Sigmoid colon (tissue), 7 donors: ENCODE results near the gene PLPPR2. TPM values are rescaled to one million over a fixed set of nuclear protein-coding genes. Genes with fewer than 3 reads are reported as not detected.
"Not testable (repeated sequence)": the region's sequence is repeated elsewhere in the genome, so short reads cannot be mapped to it uniquely, and the experiment has no call there.

Source experiments
- DNase-seq: peaks from one replicate; pipeline ENCODE4 v3.0.0-alpha.2; 2019
- H3K27ac ChIP-seq, 4 donors: fragments of 200-600 bp; sonication (generic); one replicate each; pipeline ENCODE4 v1.5.1; 2016 to 2019; ENCODE audit warnings: mild to moderate bottlenecking in 1 of 4
- H3K27me3 ChIP-seq, 3 donors: fragments of 200-600 bp; sonication (generic); one replicate each; pipeline ENCODE4 v1.5.1; 2019; ENCODE audit warnings: mild to moderate bottlenecking in 1 of 3
- H3K36me3 ChIP-seq, 4 donors: fragments of 200-600 bp; sonication (generic); one replicate each; pipeline ENCODE4 v1.5.1; 2016 to 2019
- H3K4me1 ChIP-seq, 4 donors: fragments of 200-600 bp; sonication (generic); one replicate each; pipeline ENCODE4 v1.5.1; 2017 to 2019
- H3K4me3 ChIP-seq, 4 donors: fragments of 200-600 bp; sonication (generic); one replicate each; pipeline ENCODE4 v1.5.1; 2017 to 2019; ENCODE audit warnings: mild to moderate bottlenecking in 2 of 4, moderate library complexity in 1 of 4
- H3K9me3 ChIP-seq, 4 donors: fragments of 200-600 bp in 3 of 4; sonication (generic) in 3 of 4; one replicate each; pipeline versions ENCODE4 v1.5.1 to v1.6.1; 2013 to 2019
- EP300 ChIP-seq, 4 donors: sonication (generic); formaldehyde crosslinking; IDR thresholded peaks; one replicate each; pipeline ENCODE4 v1.6.1; 2017; ENCODE audit warnings: antibody characterized with exemption in 4 of 4
- POLR2A ChIP-seq, 2 donors: fragments of 450-650 bp; IDR thresholded peaks; one replicate each; pipeline ENCODE4 v1.6.1; 2016; ENCODE audit warnings: antibody characterized with exemption in 2 of 2, mild to moderate bottlenecking in 2 of 2, moderate library complexity in 2 of 2
- POLR2AphosphoS5 ChIP-seq, 4 donors: sonication (generic); formaldehyde crosslinking; IDR thresholded peaks; one replicate each; pipeline ENCODE4 v1.6.1; 2017; ENCODE audit warnings: antibody characterized with exemption in 4 of 4
- WGBS, 2 donors: extraction: QIAGEN DNeasy Blood & Tissue Kit; methylation state at CpG; one replicate each; pipeline ENCODE4 v1.1.7; 2013; 5-methylcytosine and 5-hydroxymethylcytosine counted together
- intact Hi-C: fragments of 100-400 bp; cut with DNase I; formaldehyde crosslinking; loops from one replicate; pipeline ENCODE4 v1.15.1; 2023
- polyA plus RNA-seq, 3 donors: library from polyadenylated mRNA; stranded (reverse); fragments of 200-250 nt; gene quantifications; one replicate each; pipeline ENCODE4 v1.2.3, GENCODE V29; 2013
- total RNA-seq, 4 donors: library from RNA; depleted of rRNA; stranded (reverse); fragments of >200 nt; gene quantifications; one replicate each; pipeline ENCODE4 v1.1.0, GENCODE V29; 2016
- TF ChIP-seq, protein P1 (sequence below), 4 experiments: fragments of 450-650 bp in 3 of 4; fragments of 200-600 bp in 1 of 4; IDR thresholded peaks; one replicate each; pipeline ENCODE4 v1.5.1; 2016 to 2019; ENCODE audit warnings: antibody characterized with exemption in 4 of 4, mild to moderate bottlenecking in 3 of 4, moderate library complexity in 2 of 4
- donor health status: healthy with polysubstance abuse.
- donor health status: Bipolar disorder and iron deficiency.
- donor health status: healthy.

The PLPPR2 gene
- total and polyA plus RNA-seq, 7 donors: 1.4 to 43.8 (median 13.9) TPM

DNA sequence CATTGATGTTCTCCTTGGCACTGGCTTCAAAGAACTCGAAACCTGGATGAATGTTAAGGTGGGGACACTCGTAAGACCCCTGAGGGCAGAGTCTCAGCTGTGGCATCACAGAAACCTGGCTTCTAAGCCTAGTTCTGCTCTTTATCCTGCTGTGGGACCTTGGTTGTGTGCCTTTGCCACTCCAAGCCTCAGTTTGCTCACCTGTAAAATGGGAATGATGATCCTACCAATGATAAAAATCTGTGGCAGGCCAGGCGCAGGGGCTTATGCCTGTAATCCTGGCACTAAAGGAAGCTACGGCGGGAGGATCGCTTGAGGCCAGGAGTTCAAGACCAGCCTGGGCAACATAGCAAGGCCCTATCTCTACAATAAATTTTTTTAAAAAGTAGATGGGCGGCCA lies 29.7 kb upstream of the PLPPR2 start:
- H3K27me3 ChIP-seq: no peaks in the 10 kb centered on the region
- WGBS, 2 donors: 89 to 91% methylated on average over 7 of the region's 7 CpGs
- H3K4me3 ChIP-seq: no peak overlapping the region
- peaks cover 0 to 24% (median 18%) of the 10 kb centered on the region in 4 donors for H3K4me1 ChIP-seq
- no peak for DNase-seq
- intact Hi-C loops: loop anchor here (2.0 kb wide), 1 partner anchor 13 kb away; the partner anchor contains the start of gene RAB3D
- no peaks in the 10 kb centered on the region for H3K9me3 ChIP-seq
- H3K27ac ChIP-seq: peak overlapping the region in 1 of 4 donors; percentile 87
- peaks cover 0 to 52% (median 14%) of the 10 kb centered on the region in 4 donors for H3K36me3 ChIP-seq
- TF ChIP-seq, protein P1, sequence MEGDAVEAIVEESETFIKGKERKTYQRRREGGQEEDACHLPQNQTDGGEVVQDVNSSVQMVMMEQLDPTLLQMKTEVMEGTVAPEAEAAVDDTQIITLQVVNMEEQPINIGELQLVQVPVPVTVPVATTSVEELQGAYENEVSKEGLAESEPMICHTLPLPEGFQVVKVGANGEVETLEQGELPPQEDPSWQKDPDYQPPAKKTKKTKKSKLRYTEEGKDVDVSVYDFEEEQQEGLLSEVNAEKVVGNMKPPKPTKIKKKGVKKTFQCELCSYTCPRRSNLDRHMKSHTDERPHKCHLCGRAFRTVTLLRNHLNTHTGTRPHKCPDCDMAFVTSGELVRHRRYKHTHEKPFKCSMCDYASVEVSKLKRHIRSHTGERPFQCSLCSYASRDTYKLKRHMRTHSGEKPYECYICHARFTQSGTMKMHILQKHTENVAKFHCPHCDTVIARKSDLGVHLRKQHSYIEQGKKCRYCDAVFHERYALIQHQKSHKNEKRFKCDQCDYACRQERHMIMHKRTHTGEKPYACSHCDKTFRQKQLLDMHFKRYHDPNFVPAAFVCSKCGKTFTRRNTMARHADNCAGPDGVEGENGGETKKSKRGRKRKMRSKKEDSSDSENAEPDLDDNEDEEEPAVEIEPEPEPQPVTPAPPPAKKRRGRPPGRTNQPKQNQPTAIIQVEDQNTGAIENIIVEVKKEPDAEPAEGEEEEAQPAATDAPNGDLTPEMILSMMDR (IDR thresholded peaks at IDR 0.05): no peak
- no peak for TF ChIP-seq POLR2AphosphoS5 (IDR thresholded peaks at IDR 0.05)
- no peak for TF ChIP-seq EP300 (IDR thresholded peaks at IDR 0.05)
- no peak for TF ChIP-seq POLR2A (IDR thresholded peaks at IDR 0.05)

DNA sequence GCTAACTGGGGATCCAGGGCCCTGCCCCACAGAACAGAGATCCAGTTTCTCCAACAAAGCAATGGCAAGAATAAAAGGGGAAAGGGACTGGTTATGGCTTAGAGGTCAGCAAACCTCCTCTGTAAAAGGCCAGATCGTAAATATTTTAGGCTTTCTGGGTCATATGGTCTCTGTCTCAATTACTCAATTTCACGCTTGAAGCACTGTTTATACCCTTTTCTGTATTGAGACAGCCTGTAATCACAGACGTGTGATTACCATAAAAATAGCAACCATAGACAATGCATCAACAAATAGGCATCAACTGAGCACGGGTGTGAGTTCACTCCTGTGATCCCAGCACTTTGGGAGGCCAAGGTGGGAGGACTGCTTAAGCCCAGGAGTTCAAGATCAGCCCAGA lies 25.1 kb upstream of the PLPPR2 start:
- Histone ChIP-seq H3K27me3 (no peaks in the 10 kb centered on the region), H3K27ac (no peak overlapping the region), H3K36me3 (peaks cover 0 to 93% (median 34%) of the 10 kb centered on the region in 4 donors), H3K9me3 (no peaks in the 10 kb centered on the region), H3K4me1 (peaks cover 0 to under 1% (median under 1%) of the 10 kb centered on the region in 4 donors), H3K4me3 (no peak overlapping the region)
- TF ChIP-seq POLR2AphosphoS5 (IDR thresholded peaks at IDR 0.05) (no peak), EP300 (IDR thresholded peaks at IDR 0.05) (no peak), POLR2A (IDR thresholded peaks at IDR 0.05) (no peak)
- TF ChIP-seq, protein P1 (IDR thresholded peaks at IDR 0.05): no peak
- WGBS, 2 donors: 79 to 81% methylated on average over 4 of the region's 4 CpGs
- no peak for DNase-seq
- intact Hi-C loops: no loop called here

DNA sequence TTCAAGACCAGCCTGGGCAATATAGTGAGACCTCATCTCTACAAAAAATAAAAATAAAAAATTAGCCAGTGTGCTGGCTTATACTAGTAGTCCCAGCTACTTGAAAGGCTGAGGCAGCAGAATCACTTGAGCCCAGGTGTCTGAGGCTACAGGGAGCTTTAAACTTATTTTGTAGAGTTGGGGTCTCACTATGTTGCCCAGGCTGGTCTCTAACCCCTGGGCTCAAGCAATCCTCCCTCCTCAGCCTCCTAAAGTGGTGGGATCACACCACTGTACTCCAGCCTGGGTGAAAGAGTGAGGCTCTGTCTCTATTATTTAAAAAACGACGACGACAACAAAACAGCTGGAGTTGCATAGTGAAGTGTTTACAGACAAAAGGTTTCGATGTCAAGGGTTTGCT lies 23.7 kb upstream of the PLPPR2 start:
- no peak for DNase-seq
- peaks cover 0 to 99% (median 43%) of the 10 kb centered on the region in 4 donors for H3K36me3 ChIP-seq
- no peak for TF ChIP-seq EP300 (IDR thresholded peaks at IDR 0.05)
- TF ChIP-seq POLR2AphosphoS5 (IDR thresholded peaks at IDR 0.05): no peak
- TF ChIP-seq, protein P1 (IDR thresholded peaks at IDR 0.05): no peak
- TF ChIP-seq POLR2A (IDR thresholded peaks at IDR 0.05): no peak
- no peak overlapping the region for H3K4me3 ChIP-seq
- no peaks in the 10 kb centered on the region for H3K27me3 ChIP-seq
- intact Hi-C loops: no loop called here
- H3K27ac ChIP-seq: no peak overlapping the region
- H3K4me1 ChIP-seq: no peaks in the 10 kb centered on the region
- WGBS, 2 donors: 75 to 87% methylated on average over 4 of the region's 4 CpGs
- no peaks in the 10 kb centered on the region for H3K9me3 ChIP-seq

DNA sequence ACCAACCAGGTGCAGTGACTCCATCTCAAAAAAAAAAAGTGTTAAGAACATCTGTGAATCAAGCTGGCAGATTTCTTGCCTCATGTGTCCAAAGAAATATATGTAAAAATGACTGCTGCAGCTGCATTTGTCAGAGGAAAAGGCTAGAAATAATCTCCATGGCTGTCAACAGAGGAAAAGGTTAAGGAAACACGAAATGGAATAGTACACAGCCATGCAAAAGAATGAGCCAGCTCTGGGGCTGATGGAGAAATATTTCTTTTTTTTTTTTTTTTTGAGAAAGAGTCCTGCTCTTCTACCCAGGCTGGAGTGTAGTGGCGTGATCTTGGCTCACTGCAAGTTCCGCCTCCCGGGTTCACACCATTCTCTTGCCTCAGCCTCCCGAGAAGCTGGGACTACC lies 22.4 kb upstream of the PLPPR2 start:
- intact Hi-C loops: no loop called here
- H3K9me3 ChIP-seq: no peaks in the 10 kb centered on the region
- H3K27ac ChIP-seq: no peak overlapping the region
- H3K27me3 ChIP-seq: no peaks in the 10 kb centered on the region
- no peak overlapping the region for H3K4me3 ChIP-seq
- peaks cover 0 to 2% (median 0%) of the 10 kb centered on the region in 4 donors for H3K4me1 ChIP-seq
- WGBS, 2 donors: 95% methylated on average over 5 of the region's 5 CpGs
- TF ChIP-seq POLR2AphosphoS5 (IDR thresholded peaks at IDR 0.05): no peak
- TF ChIP-seq EP300 (IDR thresholded peaks at IDR 0.05): no peak
- no peak for TF ChIP-seq POLR2A (IDR thresholded peaks at IDR 0.05)
- TF ChIP-seq, protein P1 (IDR thresholded peaks at IDR 0.05): no peak
- no peak for DNase-seq
- H3K36me3 ChIP-seq: peaks cover 0 to 97% (median 36%) of the 10 kb centered on the region in 4 donors

DNA sequence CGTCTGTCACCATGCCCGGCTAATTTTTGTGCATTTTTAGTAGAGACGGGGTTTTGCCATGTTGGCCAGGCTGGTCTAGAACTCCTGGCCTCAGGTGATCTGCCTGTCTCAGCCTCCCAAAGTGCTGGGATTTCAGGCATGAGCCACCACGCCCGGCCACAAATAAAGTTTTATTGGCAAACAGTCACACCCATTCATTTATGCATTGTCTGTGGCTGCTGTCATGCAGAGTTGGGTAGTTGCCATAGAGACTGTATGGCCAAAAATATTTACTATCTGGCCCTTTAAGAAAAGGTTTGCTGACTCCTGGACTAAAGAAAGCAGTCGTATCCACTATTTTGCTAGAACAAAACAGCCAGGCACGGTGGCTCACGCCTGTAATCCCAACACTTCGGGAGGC lies 21.4 kb upstream of the PLPPR2 start:
- H3K4me1 ChIP-seq: peaks cover 0 to 12% (median 8%) of the 10 kb centered on the region in 4 donors
- WGBS, 2 donors: 66 to 82% methylated on average over 9 of the region's 9 CpGs
- H3K4me3 ChIP-seq, H3K27ac ChIP-seq, H3K27me3 ChIP-seq, DNase-seq, intact Hi-C loops, H3K9me3 ChIP-seq: not testable (repeated sequence)
- H3K36me3 ChIP-seq: peaks cover 0 to 86% (median 36%) of the 10 kb centered on the region in 4 donors
